RWPE2 (cell line): ENCODE results near the gene SLC6A9.

ENCODE experiments used
- ATAC-seq: fragments of 200-7000 bp; cut with Tn5 transposase; 3 replicates; pipeline ENCODE4 v1.9.1; 2021; ENCODE audit warnings: low read depth
- DNase-seq: peaks from one replicate; pipeline ENCODE4 v3.0.0-alpha.2; 2020; ENCODE audit warnings: low spot score
- H3K27ac ChIP-seq: fragments of 450-650 bp; 2 replicates; pipeline ENCODE4 v1.5.1; 2017; ENCODE audit warnings: mild to moderate bottlenecking; ENCODE audit not compliant: poor library complexity, severe bottlenecking
- H3K27me3 ChIP-seq: fragments of 250-450 bp; sonication (Bioruptor Pico); 2 replicates; pipeline ENCODE4 v1.5.1; 2021; ENCODE audit warnings: mild to moderate bottlenecking, moderate library complexity; ENCODE audit not compliant: insufficient read depth, poor library complexity, severe bottlenecking
- H3K36me3 ChIP-seq: fragments of 250-450 bp; sonication (Bioruptor Pico); 2 replicates; pipeline ENCODE4 v1.5.1; 2020; ENCODE audit warnings: low read depth, mild to moderate bottlenecking, moderate library complexity
- H3K4me1 ChIP-seq: fragments of 250-450 bp; sonication (Bioruptor Pico); 2 replicates; pipeline ENCODE4 v1.5.1; 2021; ENCODE audit warnings: mild to moderate bottlenecking, moderate library complexity; ENCODE audit not compliant: insufficient read depth, poor library complexity, severe bottlenecking
- H3K4me3 ChIP-seq: fragments of 250-450 bp; sonication (Bioruptor Pico); 2 replicates; pipeline ENCODE4 v1.5.1; 2021; ENCODE audit warnings: mild to moderate bottlenecking, moderate library complexity; ENCODE audit not compliant: severe bottlenecking
- H3K9me3 ChIP-seq: fragments of 250-450 bp; sonication (Bioruptor Pico); 2 replicates; pipeline ENCODE4 v1.5.1; 2021; ENCODE audit warnings: mild to moderate bottlenecking, moderate library complexity; ENCODE audit not compliant: severe bottlenecking
- CTCF ChIP-seq: fragments of 450-650 bp; IDR thresholded peaks from one replicate; pipeline ENCODE4 v1.5.1; 2017; ENCODE audit warnings: mild to moderate bottlenecking, moderate library complexity; ENCODE audit not compliant: poor library complexity, severe bottlenecking

The SLC6A9 gene

GRCh38 chr1:43953361-43953760 is 77.9 kb downstream of the SLC6A9 start:
- DNase-seq (no peak), ATAC-seq (no peak)
- Histone ChIP-seq H3K9me3 (no peaks in the 10 kb centered on the region), H3K4me3 (no peak overlapping the region), H3K36me3 (peaks cover 8% of the 10 kb centered on the region; the same call in 1 of the 2 replicates), H3K4me1 (no peaks in the 10 kb centered on the region), H3K27me3 (no peaks in the 10 kb centered on the region), H3K27ac (no peak overlapping the region)
- TF ChIP-seq CTCF = no peak

GRCh38 chr1:43952731-43953346 is 78.4 kb downstream of the SLC6A9 start:
- Histone ChIP-seq H3K4me1 (peaks cover 3% of the 10 kb centered on the region), H3K36me3 (0 out of 2 replicates have a peak, but pooled peaks cover 4% of the 10 kb centered on the region), H3K4me3 (no peak overlapping the region), H3K9me3 (no peaks in the 10 kb centered on the region), H3K27ac (no peak overlapping the region), H3K27me3 (no peaks in the 10 kb centered on the region)
- no peak for TF ChIP-seq CTCF
- DNase-seq (no peak), ATAC-seq (no peak)

- H3K4me1 ChIP-seq = peaks cover 4% of the 10 kb centered on the region
- no peak overlapping the region for H3K4me3 ChIP-seq
- no peaks in the 10 kb centered on the region for H3K9me3 ChIP-seq
- ATAC-seq (no peak), DNase-seq (no peak)
- no peak for TF ChIP-seq CTCF
- H3K27ac ChIP-seq = no peak overlapping the region
- no peaks in the 10 kb centered on the region for H3K27me3 ChIP-seq
- 0 out of 2 replicates have a peak, but pooled peaks cover 4% of the 10 kb centered on the region for H3K36me3 ChIP-seq
These were observed 80.0 kb downstream of the SLC6A9 start for GRCh38 chr1:43951021-43951985.

GRCh38 chr1:43949678-43950077 is 81.6 kb downstream of the SLC6A9 start:
- Histone ChIP-seq H3K4me1 (peaks cover 8% of the 10 kb centered on the region), H3K36me3 (0 out of 2 replicates have a peak, but pooled peaks cover 4% of the 10 kb centered on the region), H3K9me3 (no peaks in the 10 kb centered on the region), H3K4me3 (no peak overlapping the region), H3K27ac (no peak overlapping the region), H3K27me3 (no peaks in the 10 kb centered on the region)
- DNase-seq (no peak), ATAC-seq (no peak)
- no peak for TF ChIP-seq CTCF
